ENCODE data around the gene ARSB. TPM values are rescaled to one million over a fixed set of nuclear protein-coding genes. Genes with fewer than 3 reads are reported as not detected.

The ARSB gene
- total RNA-seq, 1 experiment from 2014 or later: 18.1 TPM

- in situ Hi-C loops (cut with HindIII; ENCODE audit: low pct_unique_long_range_greater_than_20kb, low sequenced_read_pairs) (no loop called here), intact Hi-C loops (cut with micrococcal nuclease; ENCODE audit: unreplicated experiment) (loop anchor here (10.0 kb wide), 1 partner anchor 56 kb away; no protein-coding TSS in a partner anchor)
- no peak overlapping the region for H3K4me3 ChIP-seq (ENCODE audit: low read depth in 2 of 2, low read length in 2 of 2)
- no peaks in the 10 kb centered on the region for H3K27me3 ChIP-seq (ENCODE audit: control insufficient read depth, insufficient read depth, low read length)
- no TSS peak for BruUV-seq (replicated peaks)
- CTCF ChIA-PET: no interaction called here
- ATAC-seq (no peak), DNase-seq (ENCODE audit: low read depth, low spot score) (no peak)
- no peaks in the 10 kb centered on the region for H3K36me3 ChIP-seq (ENCODE audit: control insufficient read depth, insufficient read depth, low read length)
- POLR2A ChIA-PET: no interaction called here
- H3K4me1 ChIP-seq (ENCODE audit: control insufficient read depth, insufficient read depth, low read length): no peaks in the 10 kb centered on the region
- H3K9me3 ChIP-seq (ENCODE audit: control insufficient read depth, insufficient read depth, low read depth, low read length): no peaks in the 10 kb centered on the region
- no peak overlapping the region for H3K27ac ChIP-seq (ENCODE audit: low read length)
- TF ChIP-seq POLR2AphosphoS5 (IDR thresholded peaks at IDR 0.05; ENCODE audit: low read depth, low read length) (no peak), CTCF (IDR thresholded peaks at IDR 0.05) (no peak), TCF7L2 (IDR thresholded peaks at IDR 0.05; ENCODE audit: low read depth, low read length) (no peak), SIN3A (IDR thresholded peaks at IDR 0.05; ENCODE audit: borderline replicate concordance, insufficient read depth, low read depth, low read length) (no peak)
- TF ChIP-seq, protein P1, sequence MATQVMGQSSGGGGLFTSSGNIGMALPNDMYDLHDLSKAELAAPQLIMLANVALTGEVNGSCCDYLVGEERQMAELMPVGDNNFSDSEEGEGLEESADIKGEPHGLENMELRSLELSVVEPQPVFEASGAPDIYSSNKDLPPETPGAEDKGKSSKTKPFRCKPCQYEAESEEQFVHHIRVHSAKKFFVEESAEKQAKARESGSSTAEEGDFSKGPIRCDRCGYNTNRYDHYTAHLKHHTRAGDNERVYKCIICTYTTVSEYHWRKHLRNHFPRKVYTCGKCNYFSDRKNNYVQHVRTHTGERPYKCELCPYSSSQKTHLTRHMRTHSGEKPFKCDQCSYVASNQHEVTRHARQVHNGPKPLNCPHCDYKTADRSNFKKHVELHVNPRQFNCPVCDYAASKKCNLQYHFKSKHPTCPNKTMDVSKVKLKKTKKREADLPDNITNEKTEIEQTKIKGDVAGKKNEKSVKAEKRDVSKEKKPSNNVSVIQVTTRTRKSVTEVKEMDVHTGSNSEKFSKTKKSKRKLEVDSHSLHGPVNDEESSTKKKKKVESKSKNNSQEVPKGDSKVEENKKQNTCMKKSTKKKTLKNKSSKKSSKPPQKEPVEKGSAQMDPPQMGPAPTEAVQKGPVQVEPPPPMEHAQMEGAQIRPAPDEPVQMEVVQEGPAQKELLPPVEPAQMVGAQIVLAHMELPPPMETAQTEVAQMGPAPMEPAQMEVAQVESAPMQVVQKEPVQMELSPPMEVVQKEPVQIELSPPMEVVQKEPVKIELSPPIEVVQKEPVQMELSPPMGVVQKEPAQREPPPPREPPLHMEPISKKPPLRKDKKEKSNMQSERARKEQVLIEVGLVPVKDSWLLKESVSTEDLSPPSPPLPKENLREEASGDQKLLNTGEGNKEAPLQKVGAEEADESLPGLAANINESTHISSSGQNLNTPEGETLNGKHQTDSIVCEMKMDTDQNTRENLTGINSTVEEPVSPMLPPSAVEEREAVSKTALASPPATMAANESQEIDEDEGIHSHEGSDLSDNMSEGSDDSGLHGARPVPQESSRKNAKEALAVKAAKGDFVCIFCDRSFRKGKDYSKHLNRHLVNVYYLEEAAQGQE (IDR thresholded peaks at IDR 0.05; ENCODE audit: insufficient read depth in 1 of 2, low read depth in 2 of 2, low read length in 1 of 2): no peak
These were observed 76.7 kb downstream of the ARSB start for GRCh38 chr5:78908173-78909061.

DNA sequence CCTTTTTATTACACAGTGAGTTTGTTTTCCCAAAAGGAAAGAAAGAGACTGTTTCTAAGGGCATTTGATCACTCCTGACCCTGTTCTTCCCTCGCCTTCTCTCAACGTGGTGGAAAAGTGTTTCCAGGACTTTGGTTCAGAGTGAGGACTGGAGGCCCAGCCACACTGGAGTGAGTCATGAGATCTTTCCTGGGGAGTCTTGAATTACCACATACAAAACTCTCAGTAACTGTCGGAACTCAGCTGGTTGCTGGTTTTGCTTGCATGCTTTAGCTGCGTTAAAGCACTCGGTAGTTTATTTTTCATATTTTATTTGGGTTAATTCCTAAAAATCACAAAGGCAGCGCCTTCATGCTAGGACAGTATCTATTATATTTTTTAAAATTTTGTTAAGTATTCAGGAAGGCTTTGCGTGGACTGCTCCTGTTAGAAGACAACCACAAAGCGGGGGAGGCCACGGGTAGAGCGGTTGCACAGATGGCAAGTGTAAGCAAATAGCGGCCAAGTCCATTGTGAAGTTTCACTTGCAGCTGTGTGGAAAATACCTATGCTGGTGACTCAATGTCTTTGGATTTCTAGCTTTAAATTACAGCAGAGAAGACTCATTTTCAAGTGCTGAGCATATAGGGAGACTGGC lies 77.7 kb downstream of the ARSB start:
- BruUV-seq (replicated peaks): no TSS peak
- POLR2A ChIA-PET: no interaction called here
- in situ Hi-C loops (cut with HindIII; ENCODE audit: low pct_unique_long_range_greater_than_20kb, low sequenced_read_pairs): no loop called here

More for the DNA sequence above, 77.7 kb downstream of the ARSB start:
- Histone ChIP-seq H3K27me3 (ENCODE audit: control insufficient read depth, insufficient read depth, low read length) (no peaks in the 10 kb centered on the region), H3K9me3 (ENCODE audit: control insufficient read depth, insufficient read depth, low read depth, low read length) (no peaks in the 10 kb centered on the region), H3K27ac (ENCODE audit: low read length) (no peak overlapping the region), H3K36me3 (ENCODE audit: control insufficient read depth, insufficient read depth, low read length) (no peaks in the 10 kb centered on the region), H3K4me3 (ENCODE audit: low read depth in 2 of 2, low read length in 2 of 2) (no peak overlapping the region), H3K4me1 (ENCODE audit: control insufficient read depth, insufficient read depth, low read length) (no peaks in the 10 kb centered on the region)
- intact Hi-C loops (cut with micrococcal nuclease; ENCODE audit: unreplicated experiment): loop anchor here (10.0 kb wide), 1 partner anchor 57 kb away; no protein-coding TSS in a partner anchor
- TF ChIP-seq TCF7L2 (IDR thresholded peaks at IDR 0.05; ENCODE audit: low read depth, low read length): no peak
- no peak for TF ChIP-seq POLR2AphosphoS5 (IDR thresholded peaks at IDR 0.05; ENCODE audit: low read depth, low read length)
- TF ChIP-seq CTCF (IDR thresholded peaks at IDR 0.05): no peak
- TF ChIP-seq SIN3A (IDR thresholded peaks at IDR 0.05; ENCODE audit: borderline replicate concordance, insufficient read depth, low read depth, low read length): no peak
- TF ChIP-seq, protein P1 (IDR thresholded peaks at IDR 0.05; ENCODE audit: insufficient read depth in 1 of 2, low read depth in 2 of 2, low read length in 1 of 2): no peak
- ATAC-seq: no peak
- no peak for DNase-seq (ENCODE audit: low read depth, low spot score)
- CTCF ChIA-PET: no interaction called here
